Measurements from ENCODE around the gene SEC61A1. TPM values are rescaled to one million over a fixed set of nuclear protein-coding genes. Genes with fewer than 3 reads are reported as not detected.

SEC61A1 gene
- total RNA-seq (105 TPM), polyA plus RNA-seq (ENCODE audit: insufficient read depth in 1 of 8, insufficient read length in 8 of 8, low replicate concordance in 1 of 8) (100 to 1,000 TPM; 101 to 158 (median 117) TPM)
- long read RNA-seq, donor 1, transcript SEC61A1-201 (12 exons, 3,635 nt) = major isoform, 12 of 17 reads
- long read RNA-seq, donor 1, partial matches to known transcripts = 5 of 17 reads
- long read RNA-seq, donor 1, other reads (novel, unspliced or antisense) = 0 of 17 reads
- long read RNA-seq, donor 2, partial matches to known transcripts = 0 of 2 reads
- long read RNA-seq, donor 2, other reads (novel, unspliced or antisense) = 0 of 2 reads
- long read RNA-seq, donor 3, transcript SEC61A1-201 (12 exons, 3,635 nt) = major isoform, 24 of 118 reads
- long read RNA-seq, donor 3, partial matches to known transcripts = 94 of 118 reads
- long read RNA-seq, donor 3, other reads (novel, unspliced or antisense) = 0 of 118 reads
- long read RNA-seq, donor 4, transcript SEC61A1-201 (12 exons, 3,635 nt) = major isoform, 17 of 58 reads
- long read RNA-seq, donor 4, partial matches to known transcripts = 41 of 58 reads
- long read RNA-seq, donor 4, other reads (novel, unspliced or antisense) = 0 of 58 reads
- long read RNA-seq, donor 5, transcript SEC61A1-201 (12 exons, 3,635 nt) = major isoform, 54 of 109 reads
- long read RNA-seq, donor 5, partial matches to known transcripts = 54 of 109 reads
- long read RNA-seq, donor 5, other reads (novel, unspliced or antisense) = 0 of 109 reads
- long read RNA-seq, donor 6, transcript SEC61A1-201 (12 exons, 3,635 nt) = major isoform, 39 of 165 reads
- long read RNA-seq, donor 6, partial matches to known transcripts = 87 of 165 reads
- long read RNA-seq, donor 6, other reads (novel, unspliced or antisense) = 38 of 165 reads
- long read RNA-seq, donor 7, transcript SEC61A1-201 (12 exons, 3,635 nt) = major isoform, 30 of 151 reads
- long read RNA-seq, donor 7, partial matches to known transcripts = 121 of 151 reads
- long read RNA-seq, donor 7, other reads (novel, unspliced or antisense) = 0 of 151 reads
- long read RNA-seq, donor 8, transcript SEC61A1-201 (12 exons, 3,635 nt) = major isoform, 15 of 22 reads
- long read RNA-seq, donor 8, partial matches to known transcripts = 7 of 22 reads
- long read RNA-seq, donor 8, other reads (novel, unspliced or antisense) = 0 of 22 reads
- long read RNA-seq, donor 9, transcript SEC61A1-201 (12 exons, 3,635 nt) = major isoform, 8 of 52 reads
- long read RNA-seq, donor 9, partial matches to known transcripts = 44 of 52 reads
- long read RNA-seq, donor 9, other reads (novel, unspliced or antisense) = 0 of 52 reads
- long read RNA-seq, donor 10, transcript SEC61A1-201 (12 exons, 3,635 nt) = major isoform, 28 of 64 reads
- long read RNA-seq, donor 10, partial matches to known transcripts = 36 of 64 reads
- long read RNA-seq, donor 10, other reads (novel, unspliced or antisense) = 0 of 64 reads
- long read RNA-seq, donor 11, transcript SEC61A1-201 (12 exons, 3,635 nt) = major isoform, 17 of 41 reads
- long read RNA-seq, donor 11, partial matches to known transcripts = 22 of 41 reads
- long read RNA-seq, donor 11, other reads (novel, unspliced or antisense) = 0 of 41 reads

DNA sequence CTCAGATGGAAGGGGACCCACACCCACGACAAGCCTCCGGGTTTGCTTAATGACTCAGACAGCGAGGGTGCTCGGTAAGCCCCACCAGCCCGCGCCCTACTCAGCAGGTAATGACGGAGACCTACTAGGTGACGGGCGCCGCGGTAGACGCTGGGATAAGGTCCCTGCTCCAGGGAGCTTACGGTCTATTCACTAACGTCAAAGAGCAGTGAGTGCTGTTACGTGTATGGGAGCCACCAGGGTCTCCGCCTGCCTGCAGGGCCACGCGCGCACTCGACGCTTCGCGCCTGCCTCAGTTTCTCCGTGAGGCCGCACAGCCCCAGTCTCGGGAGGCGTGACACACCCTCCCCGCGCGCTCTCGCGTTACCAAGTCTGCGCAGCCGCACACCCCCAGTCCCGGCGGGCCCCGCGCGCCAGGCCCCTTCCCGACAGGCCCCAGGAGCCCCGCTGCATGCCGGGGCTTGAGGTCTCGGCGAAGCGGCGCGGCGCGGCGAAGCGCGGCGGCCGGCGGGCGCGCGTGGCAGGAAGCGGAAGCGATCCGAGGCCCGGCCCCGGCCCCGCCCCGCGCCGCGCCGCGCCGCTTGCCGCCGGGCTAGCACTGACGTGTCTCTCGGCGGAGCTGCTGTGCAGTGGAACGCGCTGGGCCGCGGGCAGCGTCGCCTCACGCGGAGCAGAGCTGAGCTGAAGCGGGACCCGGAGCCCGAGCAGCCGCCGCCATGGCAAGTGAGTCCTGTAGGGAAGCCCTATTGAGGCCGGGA lies at the start of gene SEC61A1:
Gene SEC61A1, plus strand, starts transcription at position 601 of the 758 bp plus-strand sequence. Its CDS starts 116 bp downstream, at position 717.
- H3K27ac ChIP-seq (ENCODE audit: low read length) = peak within 1 kb of the TSS; percentile 91
- no peaks in the 10 kb centered on the region for H3K27me3 ChIP-seq (ENCODE audit: control insufficient read depth, insufficient read depth, low read length)
- H3K9me3 ChIP-seq (replicated peaks; ENCODE audit: control insufficient read depth, low read depth, low read length) = no peaks in the 10 kb centered on the region
- DNase-seq = peak; percentile 99
- peaks cover 12% of the 10 kb centered on the region for H3K4me1 ChIP-seq (ENCODE audit: control insufficient read depth, insufficient read depth, low read length)
- H3K4me3 ChIP-seq (ENCODE audit: low read length) = peak within 1 kb of the TSS; percentile 84
- under 1% methylated on average over 81 of the region's 90 CpGs for WGBS (ENCODE audit: insufficient coverage)
- H3K36me3 ChIP-seq (ENCODE audit: control insufficient read depth, insufficient read depth, low read length) = peaks cover 26% of the 10 kb centered on the region

DNA sequence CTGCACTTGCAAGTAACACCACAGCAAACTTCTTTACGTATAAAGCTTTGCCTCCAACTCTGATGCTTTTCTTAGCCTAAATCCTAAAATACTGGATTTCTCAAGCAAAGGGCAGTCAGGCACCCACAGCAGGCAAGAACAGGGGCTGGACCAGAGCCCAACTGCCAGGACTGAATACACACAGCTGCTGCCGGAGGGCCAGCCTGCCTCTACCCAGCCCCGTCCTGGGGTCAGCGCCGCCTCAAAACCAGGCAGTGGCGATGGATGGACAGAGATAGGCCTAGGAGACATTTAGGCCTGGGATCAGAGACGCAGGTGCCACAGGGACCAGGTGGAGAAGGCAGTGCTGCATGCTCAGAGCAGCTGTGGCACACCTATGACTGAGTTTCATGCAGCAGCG lies 47.6 kb upstream of the SEC61A1 start:
- Histone ChIP-seq H3K27me3 (ENCODE audit: control insufficient read depth, insufficient read depth, low read length) (peaks cover 13% of the 10 kb centered on the region), H3K36me3 (ENCODE audit: control insufficient read depth, insufficient read depth, low read length) (no peaks in the 10 kb centered on the region)
- 94% methylated on average over 7 of the region's 8 CpGs for WGBS (ENCODE audit: insufficient coverage)

DNA sequence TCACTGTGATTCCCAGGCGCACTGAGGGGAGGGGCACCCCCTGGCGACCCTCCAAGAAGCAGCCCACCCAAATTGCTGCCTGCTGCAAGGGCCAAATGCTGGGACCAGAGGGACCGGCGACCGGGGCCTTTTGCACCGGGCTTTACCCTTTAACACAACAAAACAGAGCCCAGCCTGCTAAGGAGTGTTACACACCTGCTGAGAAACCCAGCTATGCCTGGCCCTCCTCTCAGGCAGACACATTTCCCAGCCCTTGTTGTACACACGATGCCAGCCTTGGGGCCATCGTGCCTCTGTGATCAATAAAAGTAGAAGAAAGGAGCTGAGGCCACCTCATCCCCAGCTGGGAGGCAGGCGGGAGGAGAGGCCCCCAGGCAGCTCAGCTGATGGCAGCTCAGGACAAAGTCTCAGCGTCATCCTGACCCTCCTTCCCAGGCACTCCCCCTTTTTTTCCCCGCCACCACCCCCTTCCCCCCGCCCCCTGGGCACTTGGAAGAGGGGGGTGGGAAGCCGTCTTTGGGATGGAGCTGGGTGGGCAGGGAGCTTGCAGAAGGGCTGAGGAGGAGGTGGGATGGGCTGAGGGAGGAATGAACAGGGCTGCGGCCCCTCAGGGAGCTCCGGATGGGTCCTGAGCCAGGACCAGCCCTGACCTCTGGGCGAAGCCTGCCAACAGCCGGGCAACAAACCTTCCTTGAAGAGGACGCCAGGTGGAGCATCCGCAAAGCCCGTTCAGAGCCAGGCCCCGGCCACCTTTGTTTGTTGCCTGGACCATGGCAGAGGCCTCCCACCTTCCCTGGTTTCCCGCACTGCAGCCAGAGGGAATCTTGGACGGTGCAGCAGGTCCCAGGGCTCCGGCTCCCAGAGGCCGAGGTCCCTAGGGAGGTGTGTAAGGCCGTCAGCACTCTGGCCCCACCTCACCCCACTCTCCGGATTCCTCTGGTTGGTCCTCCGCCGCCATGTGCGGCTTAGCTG lies 45.9 kb upstream of the SEC61A1 start:
- Histone ChIP-seq H3K4me3 (ENCODE audit: low read length) (no peak overlapping the region), H3K4me1 (ENCODE audit: control insufficient read depth, insufficient read depth, low read length) (peaks cover 4% of the 10 kb centered on the region), H3K36me3 (ENCODE audit: control insufficient read depth, insufficient read depth, low read length) (no peaks in the 10 kb centered on the region), H3K27ac (ENCODE audit: low read length) (no peak overlapping the region), H3K27me3 (ENCODE audit: control insufficient read depth, insufficient read depth, low read length) (peaks cover 13% of the 10 kb centered on the region), H3K9me3 (replicated peaks; ENCODE audit: control insufficient read depth, low read depth, low read length) (no peaks in the 10 kb centered on the region)
- no peak for DNase-seq
- WGBS (ENCODE audit: insufficient coverage) = 26% methylated on average over 24 of the region's 30 CpGs

More for the DNA sequence above, 47.6 kb upstream of the SEC61A1 start:
- Histone ChIP-seq H3K4me3 (ENCODE audit: low read length) (no peak overlapping the region), H3K9me3 (replicated peaks; ENCODE audit: control insufficient read depth, low read depth, low read length) (no peaks in the 10 kb centered on the region), H3K4me1 (ENCODE audit: control insufficient read depth, insufficient read depth, low read length) (peaks cover 4% of the 10 kb centered on the region), H3K27ac (ENCODE audit: low read length) (no peak overlapping the region)
- no peak for DNase-seq

DNA sequence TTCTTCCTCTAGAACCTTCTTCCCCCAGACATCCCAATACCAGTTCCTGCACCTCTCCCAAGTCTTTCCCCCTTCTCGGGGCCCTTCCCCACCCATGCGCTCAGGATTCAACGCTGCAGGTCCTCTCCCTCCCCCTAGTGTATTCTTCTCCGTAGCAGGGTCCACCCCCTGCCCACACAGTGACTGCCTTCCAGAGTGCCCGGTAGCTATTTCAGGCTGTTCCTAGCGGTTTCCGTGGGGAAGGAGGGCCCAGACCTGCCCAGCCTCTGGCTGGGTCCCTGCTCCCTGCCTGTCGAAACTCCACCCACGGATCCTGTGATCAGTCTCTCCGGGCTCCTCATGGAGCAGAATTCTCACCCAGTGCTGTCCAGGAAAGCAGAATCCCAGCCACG lies 45.2 kb upstream of the SEC61A1 start:
- Histone ChIP-seq H3K4me3 (ENCODE audit: low read length) (no peak overlapping the region), H3K4me1 (ENCODE audit: control insufficient read depth, insufficient read depth, low read length) (peaks cover 4% of the 10 kb centered on the region), H3K36me3 (ENCODE audit: control insufficient read depth, insufficient read depth, low read length) (no peaks in the 10 kb centered on the region), H3K9me3 (replicated peaks; ENCODE audit: control insufficient read depth, low read depth, low read length) (no peaks in the 10 kb centered on the region), H3K27ac (ENCODE audit: low read length) (no peak overlapping the region), H3K27me3 (ENCODE audit: control insufficient read depth, insufficient read depth, low read length) (peaks cover 13% of the 10 kb centered on the region)
- no peak for DNase-seq
- 34% methylated on average over 10 of the region's 11 CpGs for WGBS (ENCODE audit: insufficient coverage)

DNA sequence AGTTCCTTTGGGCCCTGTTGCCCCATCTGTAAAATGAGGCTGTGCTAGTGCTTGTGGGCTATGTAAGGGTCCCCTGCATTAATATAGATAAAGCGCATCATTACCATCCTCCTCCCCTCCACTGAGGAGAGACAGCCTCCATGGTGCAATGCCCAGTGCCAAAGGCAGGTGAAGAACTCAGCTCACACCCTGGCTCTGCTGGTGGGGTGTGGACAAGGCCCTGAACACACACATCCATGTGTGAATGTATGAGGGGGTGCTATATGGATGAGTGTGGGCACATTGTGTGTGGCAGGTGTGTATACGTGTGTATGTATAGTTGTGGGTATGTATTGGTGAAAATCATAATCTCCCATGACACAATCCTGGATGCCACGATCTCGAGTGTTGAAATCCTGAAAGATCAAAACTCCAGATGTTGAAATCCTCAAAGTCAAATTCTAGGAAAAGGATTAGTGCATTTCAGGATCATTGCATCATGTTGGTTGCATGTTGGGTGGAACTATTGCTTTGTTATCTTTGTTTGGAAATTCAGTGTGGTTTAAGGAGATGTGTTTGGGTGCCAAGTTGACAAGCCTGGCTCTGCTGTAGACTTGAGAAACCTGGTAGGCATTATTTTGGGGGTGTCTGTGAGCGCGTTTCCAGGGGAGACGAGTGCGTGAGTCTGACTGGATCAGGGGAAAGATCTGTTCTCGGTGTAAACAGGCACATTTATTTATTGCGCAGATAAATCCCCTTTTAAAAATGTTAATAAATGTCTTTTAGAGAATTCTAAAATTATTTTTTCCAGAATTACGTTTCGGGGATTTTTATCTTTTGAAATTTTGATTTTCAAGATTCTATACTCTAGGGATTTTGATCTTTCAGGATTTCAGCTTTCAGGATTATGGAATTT lies 42.0 kb upstream of the SEC61A1 start:
- no peaks in the 10 kb centered on the region for H3K9me3 ChIP-seq (replicated peaks; ENCODE audit: control insufficient read depth, low read depth, low read length)
- H3K4me3 ChIP-seq (ENCODE audit: low read length) = no peak overlapping the region
- H3K4me1 ChIP-seq (ENCODE audit: control insufficient read depth, insufficient read depth, low read length) = peaks cover 4% of the 10 kb centered on the region
- no peaks in the 10 kb centered on the region for H3K36me3 ChIP-seq (ENCODE audit: control insufficient read depth, insufficient read depth, low read length)
- DNase-seq = no peak
- H3K27ac ChIP-seq (ENCODE audit: low read length) = no peak overlapping the region
- H3K27me3 ChIP-seq (ENCODE audit: control insufficient read depth, insufficient read depth, low read length) = peaks cover 13% of the 10 kb centered on the region
- 90% methylated on average over 2 of the region's 12 CpGs for WGBS (ENCODE audit: insufficient coverage)

DNA sequence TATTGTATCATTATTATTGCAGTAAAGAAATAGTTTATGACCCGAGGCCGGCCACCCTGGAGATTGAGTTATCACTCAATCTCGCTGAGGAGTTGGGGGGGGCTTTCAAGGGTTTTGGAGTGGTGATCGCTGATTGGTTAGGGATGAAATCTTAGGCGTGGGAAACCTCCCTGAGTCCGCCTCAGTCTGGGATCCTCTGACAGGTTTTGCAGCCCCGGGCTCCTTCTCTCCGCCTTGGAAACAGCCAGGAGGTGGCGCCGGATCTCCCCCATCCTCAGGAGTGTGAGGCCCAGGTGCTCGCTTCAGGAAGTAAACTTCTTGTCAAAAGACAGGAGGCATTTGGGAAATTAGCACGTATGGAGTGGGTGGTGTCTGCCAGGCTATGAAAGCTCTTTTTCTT lies 41.1 kb upstream of the SEC61A1 start:
- H3K36me3 ChIP-seq (ENCODE audit: control insufficient read depth, insufficient read depth, low read length) = no peaks in the 10 kb centered on the region
- no peak overlapping the region for H3K4me3 ChIP-seq (ENCODE audit: low read length)
- peak; percentile 32 for DNase-seq
- peaks cover under 1% of the 10 kb centered on the region for H3K4me1 ChIP-seq (ENCODE audit: control insufficient read depth, insufficient read depth, low read length)
- H3K27me3 ChIP-seq (ENCODE audit: control insufficient read depth, insufficient read depth, low read length) = peaks cover 7% of the 10 kb centered on the region
- no peaks in the 10 kb centered on the region for H3K9me3 ChIP-seq (replicated peaks; ENCODE audit: control insufficient read depth, low read depth, low read length)
- H3K27ac ChIP-seq (ENCODE audit: low read length) = no peak overlapping the region
- 0% methylated on average over 5 of the region's 12 CpGs for WGBS (ENCODE audit: insufficient coverage)

DNA sequence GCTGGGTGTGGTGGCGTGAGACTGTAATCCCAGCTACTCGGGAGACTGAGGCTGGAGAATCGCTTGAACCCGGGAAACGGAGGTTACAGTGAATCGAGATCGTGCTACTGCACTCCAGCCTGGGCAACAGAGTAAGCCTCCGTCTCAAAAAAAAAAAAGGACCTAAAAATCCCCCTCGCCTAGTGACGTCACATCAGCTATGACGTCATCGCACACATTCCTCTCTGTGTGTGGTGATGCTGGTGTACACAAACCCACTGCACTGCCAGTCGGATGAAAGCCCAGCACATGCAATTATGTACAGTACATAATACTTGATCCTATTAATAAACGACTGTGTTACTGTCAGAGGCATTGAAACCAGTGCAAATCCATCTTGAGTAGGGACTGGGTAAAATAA lies 40.2 kb upstream of the SEC61A1 start:
- peaks cover 1% of the 10 kb centered on the region for H3K27me3 ChIP-seq (ENCODE audit: control insufficient read depth, insufficient read depth, low read length)
- no peaks in the 10 kb centered on the region for H3K9me3 ChIP-seq (replicated peaks; ENCODE audit: control insufficient read depth, low read depth, low read length)
- no peak for DNase-seq
- no peak overlapping the region for H3K4me3 ChIP-seq (ENCODE audit: low read length)
- H3K4me1 ChIP-seq (ENCODE audit: control insufficient read depth, insufficient read depth, low read length) = no peaks in the 10 kb centered on the region
- no peaks in the 10 kb centered on the region for H3K36me3 ChIP-seq (ENCODE audit: control insufficient read depth, insufficient read depth, low read length)
- 99% methylated on average over 8 of the region's 14 CpGs for WGBS (ENCODE audit: insufficient coverage)
- H3K27ac ChIP-seq (ENCODE audit: low read length) = no peak overlapping the region

DNA sequence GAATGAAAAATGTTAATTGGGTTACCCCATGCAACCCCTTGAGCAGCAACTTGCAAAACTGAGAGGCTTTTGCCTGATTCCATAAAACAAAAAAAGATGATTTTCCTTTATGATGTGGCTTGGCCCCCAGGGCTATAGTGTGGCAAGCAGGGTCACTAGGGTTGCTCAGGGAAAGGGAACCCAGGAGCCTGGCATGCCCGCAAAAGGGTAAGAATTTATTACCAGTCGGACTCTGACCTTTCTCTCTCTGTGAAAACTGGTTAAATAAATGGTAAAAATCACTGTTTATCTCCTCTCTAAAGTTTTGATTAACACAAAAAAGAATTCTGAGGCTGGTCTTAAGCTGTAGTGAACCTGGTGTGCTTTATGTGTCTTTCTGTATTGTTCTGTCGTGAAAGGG lies 37.7 kb upstream of the SEC61A1 start:
- Histone ChIP-seq H3K9me3 (replicated peaks; ENCODE audit: control insufficient read depth, low read depth, low read length) (no peaks in the 10 kb centered on the region), H3K27me3 (ENCODE audit: control insufficient read depth, insufficient read depth, low read length) (no peaks in the 10 kb centered on the region), H3K4me1 (ENCODE audit: control insufficient read depth, insufficient read depth, low read length) (no peaks in the 10 kb centered on the region), H3K27ac (ENCODE audit: low read length) (no peak overlapping the region), H3K36me3 (ENCODE audit: control insufficient read depth, insufficient read depth, low read length) (no peaks in the 10 kb centered on the region), H3K4me3 (ENCODE audit: low read length) (no peak overlapping the region)
- DNase-seq = no peak
- WGBS (ENCODE audit: insufficient coverage) = no CpG with 5 or more reads among the region's 3 CpGs

Data from muscle of leg (tissue), 16 donors.